Sigmoid colon (tissue), 4 donors: Measurements from ENCODE around the gene KRTAP22-1.

Experiments
- POLR2AphosphoS5 ChIP-seq, 4 donors: sonication (generic); formaldehyde crosslinking; IDR thresholded peaks; one replicate each; pipeline ENCODE4 v1.6.1; 2017; ENCODE audit warnings: antibody characterized with exemption in 4 of 4
- TF ChIP-seq, protein P1 (sequence below), 4 experiments: fragments of 450-650 bp in 3 of 4; fragments of 200-600 bp in 1 of 4; IDR thresholded peaks; one replicate each; pipeline ENCODE4 v1.5.1; 2016 to 2019; ENCODE audit warnings: antibody characterized with exemption in 4 of 4, mild to moderate bottlenecking in 3 of 4, moderate library complexity in 2 of 4

DNA sequence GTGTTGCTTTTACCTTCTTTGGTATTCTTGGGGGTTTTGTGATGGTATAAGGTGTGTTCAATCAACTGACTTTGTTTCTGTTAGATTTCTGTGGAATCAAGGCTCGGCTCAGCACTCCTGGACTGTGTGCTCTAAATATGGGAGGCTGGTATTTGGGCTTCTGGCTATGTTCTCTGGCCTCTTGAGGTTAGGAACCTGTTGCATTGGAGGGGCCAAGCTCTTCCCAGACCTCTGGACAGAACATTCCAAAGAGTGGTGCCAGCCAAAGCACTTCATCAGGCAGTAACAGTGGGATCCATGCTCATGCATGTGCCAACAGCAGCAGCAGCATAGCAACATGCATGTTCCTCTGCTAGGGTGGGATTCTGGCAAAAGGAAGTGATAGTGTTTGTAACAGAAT, 48.1 kb upstream of the KRTAP22-1 start:
- TF ChIP-seq, protein P1, sequence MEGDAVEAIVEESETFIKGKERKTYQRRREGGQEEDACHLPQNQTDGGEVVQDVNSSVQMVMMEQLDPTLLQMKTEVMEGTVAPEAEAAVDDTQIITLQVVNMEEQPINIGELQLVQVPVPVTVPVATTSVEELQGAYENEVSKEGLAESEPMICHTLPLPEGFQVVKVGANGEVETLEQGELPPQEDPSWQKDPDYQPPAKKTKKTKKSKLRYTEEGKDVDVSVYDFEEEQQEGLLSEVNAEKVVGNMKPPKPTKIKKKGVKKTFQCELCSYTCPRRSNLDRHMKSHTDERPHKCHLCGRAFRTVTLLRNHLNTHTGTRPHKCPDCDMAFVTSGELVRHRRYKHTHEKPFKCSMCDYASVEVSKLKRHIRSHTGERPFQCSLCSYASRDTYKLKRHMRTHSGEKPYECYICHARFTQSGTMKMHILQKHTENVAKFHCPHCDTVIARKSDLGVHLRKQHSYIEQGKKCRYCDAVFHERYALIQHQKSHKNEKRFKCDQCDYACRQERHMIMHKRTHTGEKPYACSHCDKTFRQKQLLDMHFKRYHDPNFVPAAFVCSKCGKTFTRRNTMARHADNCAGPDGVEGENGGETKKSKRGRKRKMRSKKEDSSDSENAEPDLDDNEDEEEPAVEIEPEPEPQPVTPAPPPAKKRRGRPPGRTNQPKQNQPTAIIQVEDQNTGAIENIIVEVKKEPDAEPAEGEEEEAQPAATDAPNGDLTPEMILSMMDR (IDR thresholded peaks at IDR 0.05) = no peak
- no peak for TF ChIP-seq POLR2AphosphoS5 (IDR thresholded peaks at IDR 0.05)
